GM21360 (cell line): ENCODE measurements around the gene AP3M1.
"Not testable (repeated sequence)": the region's sequence is repeated elsewhere in the genome, so short reads cannot be mapped to it uniquely, and the experiment has no call there.

Experiments used
- ATAC-seq: cut with Tn5 transposase; IDR thresholded peaks from one replicate; pipeline ENCODE4 v1.9.1; 2021; ENCODE audit warnings: mild to moderate bottlenecking, moderate library complexity; ENCODE audit not compliant: unreplicated experiment

AP3M1 gene

GRCh38 chr10:74150204-74150989, at the start of gene AP3M1:
Gene AP3M1, minus strand, starts transcription at chr10:74150828. Its CDS starts 12,449 bp downstream, at chr10:74138379.
- peak; percentile 30 for ATAC-seq

DNA sequence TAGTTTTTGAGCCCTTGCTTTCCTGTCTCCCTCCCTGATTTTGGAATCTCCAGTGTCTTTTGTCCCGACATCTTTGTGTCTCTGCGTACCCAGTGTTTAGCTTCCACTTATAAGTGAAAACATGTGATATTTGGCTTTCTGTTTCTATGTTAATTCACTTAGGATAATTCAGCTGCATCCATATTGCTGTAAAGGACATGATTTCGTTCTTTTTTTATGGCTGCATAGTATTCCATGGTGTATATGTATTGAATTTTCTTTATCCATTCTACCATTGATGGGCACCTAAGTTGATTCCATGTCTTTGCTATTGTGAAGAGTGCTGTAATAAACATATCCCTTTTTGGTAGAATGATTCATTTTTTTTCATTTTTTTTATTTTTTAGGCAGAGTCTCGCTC, 48.7 kb upstream of the AP3M1 start:
- ATAC-seq: no peak

DNA sequence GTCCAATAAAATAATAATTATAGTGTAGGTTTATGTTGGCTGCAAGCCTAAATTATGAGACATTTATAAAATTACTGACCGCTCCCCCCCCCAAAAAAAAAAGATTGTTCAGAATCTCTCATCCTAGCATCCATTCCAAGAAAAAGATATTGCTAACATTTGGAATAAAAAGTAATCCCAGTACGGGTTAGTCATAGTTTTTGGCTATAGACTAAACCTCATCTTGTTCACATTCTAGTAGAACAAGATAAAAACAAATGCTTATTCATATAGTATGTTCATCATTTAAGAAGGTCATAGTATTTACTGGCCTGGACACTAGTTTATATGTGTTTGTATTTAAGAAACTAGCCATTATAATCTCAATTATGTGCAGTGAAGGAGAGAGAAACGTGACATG, 44.4 kb upstream of the AP3M1 start:
- no peak for ATAC-seq

DNA sequence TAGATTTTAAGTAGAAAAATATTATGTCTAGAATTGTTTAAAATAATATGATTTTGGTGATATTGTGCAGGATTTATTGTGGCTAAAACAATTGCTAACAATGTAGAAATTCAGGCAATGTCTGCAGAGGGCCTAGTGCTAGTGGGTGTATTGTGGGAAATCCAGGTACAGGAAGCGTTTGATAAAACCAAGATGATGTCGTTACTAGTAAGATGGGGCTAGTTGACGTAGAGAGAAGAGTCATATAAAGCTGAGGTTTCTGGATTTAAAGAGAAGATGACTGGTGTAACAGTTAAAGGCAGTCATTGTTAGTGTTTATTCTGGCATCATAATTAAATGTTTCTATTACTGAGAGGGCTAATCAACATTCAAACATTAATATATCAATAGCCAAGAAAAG, 43.9 kb upstream of the AP3M1 start:
- ATAC-seq: no peak

DNA sequence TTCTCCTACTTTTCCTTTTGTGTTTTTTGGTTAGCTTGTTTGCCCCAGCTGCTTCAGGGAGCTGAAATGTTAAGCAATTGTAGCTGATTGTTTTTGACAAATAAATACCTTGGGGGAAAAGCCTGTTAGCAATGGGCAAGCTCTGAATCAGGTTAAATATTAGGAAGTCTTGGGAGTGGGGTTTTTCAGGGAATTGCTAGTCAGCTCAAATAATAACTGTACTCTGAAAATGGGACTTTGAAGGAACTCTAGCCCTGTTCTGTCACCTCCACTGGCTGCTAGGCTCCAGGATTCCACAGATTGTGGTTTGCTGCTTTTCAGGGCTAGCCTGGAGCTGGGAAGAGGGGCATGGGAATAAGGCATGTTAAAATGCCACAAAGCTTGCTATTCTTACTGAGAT, 39.9 kb upstream of the AP3M1 start:
- ATAC-seq: no peak

DNA sequence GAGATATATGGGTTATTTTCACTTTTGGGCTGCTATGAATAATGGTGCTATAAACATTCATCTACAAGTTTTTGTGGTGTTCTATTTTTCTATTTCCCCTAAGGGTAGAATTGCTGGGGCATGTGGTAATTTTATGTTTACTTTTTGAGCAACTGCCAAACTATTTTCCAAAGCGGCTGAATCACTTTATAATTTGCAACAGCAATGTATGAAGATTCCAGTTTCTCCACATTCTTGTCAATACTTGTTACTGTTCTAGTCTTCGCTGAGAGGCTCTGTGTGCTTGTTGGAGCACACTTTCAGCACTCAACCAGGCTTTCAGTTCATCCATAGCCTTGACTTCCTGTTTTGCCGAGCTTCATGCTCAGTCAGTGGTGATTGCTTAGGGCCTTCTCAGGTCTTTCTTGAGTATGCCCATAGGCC, 39.4 kb upstream of the AP3M1 start:
- peak; percentile 85 for ATAC-seq

DNA sequence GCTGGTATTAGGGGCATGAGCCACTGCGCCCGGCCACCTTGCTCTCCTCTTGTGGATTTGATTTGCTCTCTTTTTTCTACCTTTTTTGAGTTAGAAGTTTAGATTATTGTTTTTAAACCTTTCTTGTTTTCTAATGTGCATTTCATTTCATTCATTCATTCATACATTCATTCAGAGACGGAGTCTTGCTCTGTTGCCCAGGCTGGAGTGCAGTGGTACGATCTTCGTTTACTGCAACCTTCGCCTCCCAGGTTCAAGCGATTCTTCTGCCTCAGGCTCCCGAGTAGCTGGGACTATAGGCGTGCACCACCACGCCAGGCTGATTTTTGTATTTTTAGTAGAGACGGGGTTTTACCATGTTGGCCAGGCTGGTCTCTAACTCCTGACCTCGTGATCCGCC, 38.0 kb upstream of the AP3M1 start:
- ATAC-seq: not testable (repeated sequence)

GRCh38 chr10:74187237-74187636, 36.6 kb upstream of the AP3M1 start:
- ATAC-seq: no peak

GRCh38 chr10:74186678-74187077, 36.0 kb upstream of the AP3M1 start:
- no peak for ATAC-seq

DNA sequence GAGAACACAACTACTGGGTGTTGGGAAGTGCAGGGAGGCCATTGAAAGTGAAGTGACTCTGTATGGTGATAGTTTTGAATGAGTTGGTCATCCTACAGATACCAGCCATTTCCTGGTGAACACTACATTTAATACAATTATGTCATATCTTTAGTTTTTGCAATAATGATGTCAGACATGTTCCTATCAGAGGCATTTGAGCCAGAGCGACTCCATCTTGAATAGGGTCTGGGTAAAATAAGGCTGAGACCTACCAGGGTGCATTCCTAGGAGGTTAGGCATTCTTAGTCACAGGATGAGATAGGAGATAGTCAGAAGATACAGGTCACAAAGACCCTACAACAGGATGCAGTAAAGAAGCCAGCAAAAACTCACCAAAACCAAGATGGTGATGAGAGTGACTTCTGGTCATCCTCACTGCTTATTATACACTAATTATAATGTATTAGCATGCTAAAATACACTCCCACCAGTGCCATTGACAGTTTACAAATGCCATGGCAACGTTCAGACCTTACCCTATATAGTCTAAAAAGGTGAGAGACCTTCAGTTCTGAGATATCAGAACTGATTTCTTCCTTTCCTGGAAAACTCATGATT, 28.6 kb upstream of the AP3M1 start:
- ATAC-seq: no peak

GRCh38 chr10:74178042-74178791, 27.6 kb upstream of the AP3M1 start:
- no peak for ATAC-seq

- ATAC-seq: no peak
Measured at GRCh38 chr10:74177140-74177677, 26.6 kb upstream of the AP3M1 start.

DNA sequence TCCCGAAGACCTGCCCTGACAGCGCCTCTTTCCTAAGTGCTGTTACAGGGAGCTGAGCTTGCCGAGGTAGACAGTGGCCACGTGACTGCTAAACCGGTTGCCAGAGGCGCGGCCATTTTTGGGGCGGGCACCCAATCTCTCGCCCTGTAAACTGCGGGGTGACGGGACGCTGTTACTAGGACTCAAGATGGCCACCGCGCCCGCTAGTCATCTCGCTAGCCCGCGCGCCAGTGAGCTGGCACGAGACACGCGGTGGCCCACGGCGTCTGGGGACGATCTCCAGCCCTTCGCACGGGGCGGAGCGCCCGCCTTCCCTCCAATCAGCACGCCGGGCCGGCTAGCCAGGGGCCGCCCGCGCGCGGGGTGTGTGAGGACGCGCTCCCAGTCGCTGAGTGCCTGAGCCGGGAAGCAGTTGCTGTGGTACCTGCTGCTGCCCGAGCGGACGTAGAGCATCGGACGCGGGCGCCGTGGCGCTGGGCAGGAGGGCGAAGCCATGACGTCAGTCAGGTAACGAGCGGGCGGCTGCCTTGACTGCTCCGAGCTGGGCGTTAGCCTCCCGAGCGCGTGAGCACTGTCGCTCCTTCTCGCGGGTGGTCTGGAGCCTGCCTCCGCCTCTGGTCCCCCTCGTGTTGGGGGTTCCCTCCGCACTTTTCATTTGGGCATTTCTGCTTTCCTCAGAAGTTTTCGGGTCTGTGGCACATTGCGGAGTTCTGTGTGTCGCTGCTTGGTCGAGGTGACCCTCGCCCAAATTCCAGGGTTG, 25.9 kb upstream of the AP3M1 start:
- peak; percentile 92 for ATAC-seq

DNA sequence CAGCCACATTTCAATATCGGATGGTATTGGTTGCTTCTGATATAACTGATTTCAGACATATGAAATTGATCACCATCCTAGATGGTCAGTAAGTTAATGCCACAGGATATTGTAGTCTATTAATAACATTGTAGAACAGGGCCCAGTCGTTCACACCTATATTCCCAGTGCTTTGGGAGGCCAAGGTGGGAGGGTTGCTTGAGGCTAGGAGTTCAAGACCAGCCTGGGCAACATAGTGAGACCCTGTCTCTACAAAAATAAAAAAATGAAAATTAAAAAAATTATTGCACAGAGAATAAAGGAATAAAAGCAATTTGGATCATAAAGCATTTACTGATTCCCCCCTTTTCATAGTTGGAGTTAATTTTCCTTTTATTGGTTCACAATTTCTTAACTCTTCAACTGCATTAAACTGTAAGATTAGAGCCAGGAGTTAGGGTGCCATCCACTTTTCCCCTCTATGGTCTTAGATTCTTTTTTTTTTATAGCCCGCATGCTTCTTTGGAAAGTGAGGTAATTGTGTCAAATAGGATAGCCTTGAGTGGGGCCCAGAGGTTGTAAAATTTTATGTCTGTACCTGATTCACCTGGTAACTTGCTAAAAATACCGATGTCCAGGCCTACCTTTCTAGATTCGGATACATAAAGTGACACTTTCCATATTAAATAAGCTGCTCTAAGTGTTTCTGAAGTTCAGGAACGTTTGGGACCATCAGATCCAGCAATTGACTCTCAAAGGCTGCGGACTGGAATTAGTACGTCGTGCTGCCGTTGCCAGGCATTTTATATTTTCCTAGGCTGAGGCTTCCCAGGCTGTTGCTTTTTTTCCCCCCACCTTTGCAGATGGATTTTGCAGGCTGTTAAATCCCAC, 25.1 kb upstream of the AP3M1 start:
- peak; percentile 0 for ATAC-seq

GRCh38 chr10:74174521-74174920, 23.9 kb upstream of the AP3M1 start:
- ATAC-seq: no peak

DNA sequence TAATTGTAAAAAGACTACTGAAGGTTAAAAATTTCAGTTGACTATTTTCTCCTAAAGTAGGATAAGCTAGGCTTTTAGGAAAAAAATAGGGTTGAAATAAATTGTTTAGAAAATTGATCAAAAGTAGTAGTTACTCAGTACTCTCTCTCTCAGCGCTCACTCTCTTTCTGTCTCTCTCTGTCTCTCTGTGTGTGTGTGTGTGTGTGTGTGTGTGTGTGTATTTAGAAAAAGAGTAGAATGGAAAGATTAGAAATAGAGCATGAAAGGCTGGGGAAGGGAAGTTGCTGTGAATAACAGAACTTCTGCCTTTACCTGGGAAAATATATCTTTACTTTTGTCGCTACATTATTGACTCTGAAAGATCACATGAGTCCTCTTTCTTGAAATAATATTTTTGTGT, 21.0 kb upstream of the AP3M1 start:
- no peak for ATAC-seq

DNA sequence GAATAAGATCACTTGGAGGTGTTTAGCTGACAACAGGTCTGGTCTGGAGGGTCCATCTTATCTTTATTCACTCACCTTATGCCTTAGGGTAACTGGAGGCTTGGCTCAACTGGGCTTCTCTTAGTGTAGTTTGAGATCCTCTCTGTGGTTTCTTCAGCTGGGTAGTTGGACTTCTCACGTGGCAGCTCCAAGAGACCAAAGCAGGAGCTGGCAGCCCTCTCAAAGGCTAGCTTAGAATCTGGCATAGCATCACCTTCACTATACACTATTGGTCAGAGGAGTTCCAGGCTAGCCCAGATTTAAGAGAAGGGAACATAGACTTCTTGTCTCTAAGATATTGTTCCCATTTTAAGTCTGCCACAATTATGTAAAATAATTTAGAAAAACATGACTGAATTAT, 16.8 kb upstream of the AP3M1 start:
- ATAC-seq: no peak

GRCh38 chr10:74165530-74165901, 14.9 kb upstream of the AP3M1 start:
- ATAC-seq: no peak

DNA sequence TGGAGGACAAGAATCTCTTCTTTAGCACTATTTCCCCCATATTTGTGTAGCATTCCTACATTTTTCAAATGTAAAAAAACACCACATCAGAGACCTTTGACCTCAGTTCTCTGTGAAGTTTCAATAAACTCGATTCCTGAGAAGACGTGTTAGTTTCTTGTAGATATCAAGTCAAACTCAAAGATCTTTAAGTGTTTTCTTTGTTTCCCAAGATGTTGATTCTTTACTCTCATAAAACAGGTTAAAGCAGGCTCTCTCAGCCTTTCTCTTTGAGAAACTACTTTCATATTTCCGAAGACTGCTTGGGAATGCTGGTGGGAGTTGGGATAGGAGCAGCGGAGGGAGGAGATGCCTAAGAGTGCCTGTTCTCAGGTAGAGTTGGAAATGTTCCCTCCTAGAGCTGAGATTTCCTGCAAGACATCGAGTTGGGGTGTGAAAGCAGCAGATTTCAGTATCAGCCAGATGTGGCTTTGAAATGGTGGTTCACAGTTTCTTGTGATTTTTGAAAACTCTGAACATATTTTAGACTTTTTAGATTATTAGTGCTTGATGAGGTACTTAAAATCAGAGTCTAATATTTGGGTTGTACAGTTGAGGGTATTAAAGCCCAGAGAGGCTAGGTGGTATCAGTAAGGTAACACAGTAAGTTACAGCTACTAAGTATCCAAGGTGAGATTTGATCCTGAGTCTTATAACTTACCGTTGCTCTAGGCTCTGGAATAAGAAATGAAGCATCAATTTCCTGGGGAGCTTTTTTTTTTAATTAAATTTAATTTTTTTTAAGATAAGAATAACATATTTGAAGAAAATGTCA, 14.3 kb upstream of the AP3M1 start:
- ATAC-seq: no peak
